Activated CD4-positive, alpha-beta memory T cell treated with anti-CD3 and anti-CD28 coated beads for 36 hours (primary cell): ENCODE results near the gene UFD1. TPM values are rescaled to one million over a fixed set of nuclear protein-coding genes. Genes with fewer than 3 reads are reported as not detected.

Experiments
- CTCF ChIA-PET: fragments of 350-600 bp; sonication (Branson Sonifier 250); formaldehyde crosslinking; loops from one replicate; lab custom pipeline; 2021; ENCODE audit warnings: antibody characterized with exemption, inconsistent platforms; lab: Charles Lee
- POLR2A ChIA-PET: fragments of 350-600 bp; sonication (Branson Sonifier 250); formaldehyde crosslinking; loops from one replicate; lab custom pipeline; 2021; ENCODE audit warnings: antibody characterized with exemption; lab: Charles Lee
- DNase-seq: peaks from one replicate; pipeline ENCODE4 v3.0.0-alpha.2; 2020
- H3K27ac Mint-ChIP-seq: one replicate; pipeline ENCODE4 v1.8.0; 2021; ENCODE audit warnings: mixed read lengths
- H3K27me3 Mint-ChIP-seq: one replicate; pipeline ENCODE4 v1.8.0; 2021; ENCODE audit warnings: mixed read lengths
- H3K36me3 Mint-ChIP-seq: one replicate; pipeline ENCODE4 v1.8.0; 2021; ENCODE audit warnings: mixed read lengths
- H3K4me1 Mint-ChIP-seq: one replicate; pipeline ENCODE4 v1.8.0; 2021; ENCODE audit warnings: low read depth, mixed read lengths
- H3K4me3 Mint-ChIP-seq: one replicate; pipeline ENCODE4 v1.8.0; 2021; ENCODE audit warnings: mild to moderate bottlenecking, mixed read lengths
- H3K9me3 Mint-ChIP-seq: one replicate; pipeline ENCODE4 v1.8.0; 2021; ENCODE audit warnings: mixed read lengths
- intact Hi-C: fragments of 100-400 bp; cut with micrococcal nuclease; formaldehyde crosslinking; loops from one replicate; pipeline ENCODE4 v1.15.1; 2023
- total RNA-seq, 2 experiments: library from RNA; stranded (reverse); gene quantifications; one replicate each; pipeline ENCODE4 v1.2.3, GENCODE V29; 2021

The UFD1 gene
- total RNA-seq, 2 experiments from 2014 or later: 85.3 to 91.1 TPM

GRCh38 chr22:19492504-19493174 is 13.6 kb upstream of the UFD1 start:
- CTCF ChIA-PET: interaction anchor here (2.6 kb wide), 1 partner anchor 137 kb away, joined by 6 read pairs; no protein-coding TSS in a partner anchor
- POLR2A ChIA-PET: interaction anchor here (1.0 kb wide), 1 partner anchor 10 kb away, joined by 3 read pairs; no protein-coding TSS in a partner anchor
- peak; percentile 17 for DNase-seq
- Mint-ChIP-seq H3K4me1 (peaks cover 34% of the 10 kb centered on the region), H3K36me3 (peaks cover 62% of the 10 kb centered on the region), H3K9me3 (no peaks in the 10 kb centered on the region), H3K27me3 (no peaks in the 10 kb centered on the region), H3K4me3 (peak overlapping the region; percentile 2), H3K27ac (peak overlapping the region; percentile 77)
- intact Hi-C loops: no loop called here

GRCh38 chr22:19490628-19491230 is 11.7 kb upstream of the UFD1 start:
- H3K27me3 Mint-ChIP-seq: no peaks in the 10 kb centered on the region
- ChIA-PET CTCF (interaction anchor here (0.6 to 2.1 kb wide), 2 partner anchors 10 to 139 kb away, joined by 3 to 5 read pairs; no protein-coding TSS in a partner anchor), POLR2A (interaction anchor here (0.6 kb wide), 1 partner anchor 18 kb away, joined by 3 read pairs; no protein-coding TSS in a partner anchor)
- peaks cover 56% of the 10 kb centered on the region for H3K36me3 Mint-ChIP-seq
- DNase-seq: no peak
- peaks cover 30% of the 10 kb centered on the region for H3K4me1 Mint-ChIP-seq
- no peaks in the 10 kb centered on the region for H3K9me3 Mint-ChIP-seq
- intact Hi-C loops: no loop called here
- H3K4me3 Mint-ChIP-seq: no peak overlapping the region
- H3K27ac Mint-ChIP-seq: no peak overlapping the region

DNA sequence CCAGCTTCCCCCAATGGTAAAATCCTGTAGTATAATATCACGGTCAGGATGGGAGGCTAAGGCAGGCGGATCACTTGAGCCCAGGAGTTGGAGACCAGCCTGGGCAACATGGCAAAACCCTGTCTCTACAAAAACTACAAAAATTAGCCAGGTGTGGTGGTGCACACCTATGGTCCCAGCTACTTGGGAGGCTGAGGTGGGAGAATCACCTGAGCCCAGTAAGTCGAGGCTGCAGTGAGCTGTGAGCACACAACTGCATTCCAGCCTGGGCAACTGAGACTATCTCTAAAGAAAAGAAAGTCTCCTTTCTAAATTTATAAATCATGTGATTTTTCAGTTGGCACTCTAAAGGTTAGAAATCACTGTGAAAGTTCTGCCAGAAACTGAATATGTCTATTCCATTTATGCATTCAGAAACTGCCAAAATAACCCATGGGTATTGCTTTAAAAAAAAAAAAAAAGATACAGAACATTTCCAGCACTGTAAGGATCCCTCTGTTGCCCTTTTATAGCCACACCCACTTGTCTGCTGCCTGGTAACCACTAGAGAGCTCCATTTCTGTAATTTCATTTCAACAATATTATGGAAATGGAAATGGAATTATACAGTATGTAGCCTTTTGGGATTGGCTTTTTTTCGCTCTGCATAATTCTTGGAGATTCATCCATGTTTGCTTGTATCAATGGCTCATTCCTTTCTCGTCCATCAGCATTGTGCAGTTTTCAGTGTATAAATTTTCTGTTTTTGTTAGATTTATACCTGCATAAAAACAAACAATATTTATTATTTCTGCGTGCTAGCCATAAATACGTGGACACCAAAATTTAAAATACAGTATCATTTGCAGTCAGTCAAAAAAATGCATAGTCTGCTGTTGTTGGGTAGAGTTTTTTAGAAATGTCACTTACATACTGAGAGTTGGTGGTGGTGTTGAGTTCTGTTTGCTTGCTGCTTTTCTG is 10.2 kb upstream of the UFD1 start:
- Mint-ChIP-seq H3K36me3 (peaks cover 59% of the 10 kb centered on the region), H3K27ac (no peak overlapping the region), H3K4me3 (no peak overlapping the region), H3K9me3 (no peaks in the 10 kb centered on the region), H3K4me1 (peaks cover 34% of the 10 kb centered on the region), H3K27me3 (no peaks in the 10 kb centered on the region)
- ChIA-PET POLR2A (interaction anchor here (2.0 kb wide), 1 partner anchor 9 kb away, joined by 5 read pairs; the partner anchor contains the start of genes CDC45 and UFD1), CTCF (interaction anchor here (0.6 to 2.1 kb wide), 3 partner anchors 9 to 181 kb away, joined by 3 to 5 read pairs (median 5); no protein-coding TSS in a partner anchor)
- no peak for DNase-seq
- intact Hi-C loops: no loop called here

GRCh38 chr22:19488285-19488684 is 9.3 kb upstream of the UFD1 start:
- intact Hi-C loops: no loop called here
- Mint-ChIP-seq H3K27me3 (no peaks in the 10 kb centered on the region), H3K9me3 (no peaks in the 10 kb centered on the region), H3K27ac (no peak overlapping the region), H3K4me1 (peaks cover 42% of the 10 kb centered on the region), H3K4me3 (no peak overlapping the region), H3K36me3 (peaks cover 60% of the 10 kb centered on the region)
- ChIA-PET CTCF (interaction anchor here (2.1 kb wide), 1 partner anchor 142 kb away, joined by 5 read pairs; no protein-coding TSS in a partner anchor), POLR2A (interaction anchor here (2.0 kb wide), 1 partner anchor 9 kb away, joined by 5 read pairs; the partner anchor contains the start of genes CDC45 and UFD1)
- no peak for DNase-seq

DNA sequence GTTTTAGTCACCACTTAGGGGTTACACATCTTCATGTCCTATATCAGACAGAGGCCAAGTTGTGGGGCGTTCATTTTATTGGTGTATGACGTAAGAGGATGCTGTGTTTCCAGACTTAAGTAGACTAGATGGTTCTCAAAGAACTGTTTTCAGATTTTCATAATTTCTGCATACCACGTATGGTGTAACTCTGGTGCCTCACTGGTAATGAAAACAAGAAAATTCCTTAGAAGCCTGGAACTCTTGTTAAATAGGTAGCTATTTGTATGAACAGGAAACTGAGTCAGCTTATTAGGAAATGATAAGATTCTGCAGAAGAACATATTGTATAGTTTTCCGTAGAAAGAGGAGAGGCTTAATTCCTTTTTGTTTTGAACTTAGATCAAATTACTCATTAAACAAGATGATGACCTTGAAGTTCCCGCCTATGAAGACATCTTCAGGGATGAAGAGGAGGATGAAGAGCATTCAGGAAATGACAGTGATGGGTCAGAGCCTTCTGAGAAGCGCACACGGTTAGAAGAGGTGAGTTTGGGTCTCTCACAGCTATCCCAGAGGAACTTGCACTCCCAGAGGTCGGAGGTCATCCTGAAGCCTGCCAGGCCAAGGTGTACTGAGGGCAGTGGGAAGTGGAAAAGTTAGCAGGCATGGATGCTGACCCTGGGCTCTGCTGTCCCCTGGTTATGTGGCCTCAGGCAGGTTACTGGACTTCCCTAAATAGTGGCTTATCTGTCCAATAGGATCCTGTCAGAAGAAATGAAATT is 4.7 kb upstream of the UFD1 start:
- peak overlapping the region; percentile 12 for H3K4me3 Mint-ChIP-seq
- peak overlapping the region; percentile 80 for H3K27ac Mint-ChIP-seq
- intact Hi-C loops: no loop called here
- H3K27me3 Mint-ChIP-seq: no peaks in the 10 kb centered on the region
- H3K36me3 Mint-ChIP-seq: peaks cover 54% of the 10 kb centered on the region
- ChIA-PET POLR2A (no interaction called here), CTCF (interaction anchor here (1.0 kb wide), 1 partner anchor 146 kb away, joined by 3 read pairs; no protein-coding TSS in a partner anchor)
- H3K9me3 Mint-ChIP-seq: no peaks in the 10 kb centered on the region
- peaks cover 27% of the 10 kb centered on the region for H3K4me1 Mint-ChIP-seq
- DNase-seq: no peak

DNA sequence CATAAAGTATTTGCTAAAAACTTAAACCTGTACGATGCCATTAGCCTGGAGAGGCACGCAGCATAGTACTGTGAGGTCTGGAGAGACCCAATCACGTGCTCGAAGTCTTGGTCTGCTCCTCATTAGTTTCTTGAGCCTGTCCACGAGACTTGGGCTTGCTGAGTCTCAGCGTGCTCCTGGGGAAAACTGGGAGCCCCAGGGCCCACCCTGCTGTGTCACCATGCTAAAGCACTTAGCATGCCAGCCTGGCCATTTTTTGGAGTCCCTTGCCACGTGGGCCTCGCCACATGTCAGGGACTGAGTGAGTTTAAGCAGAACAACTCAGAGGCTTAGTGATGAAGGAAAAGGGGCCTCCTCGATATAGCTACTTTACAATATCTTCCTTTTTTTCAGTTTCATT is 3.3 kb upstream of the UFD1 start:
- ChIA-PET CTCF (interaction anchor here (0.5 kb wide), 1 partner anchor 147 kb away, joined by 3 read pairs; no protein-coding TSS in a partner anchor), POLR2A (no interaction called here)
- Mint-ChIP-seq H3K4me3 (peak overlapping the region; percentile 7), H3K27ac (peak overlapping the region; percentile 58), H3K4me1 (peaks cover 32% of the 10 kb centered on the region), H3K36me3 (peaks cover 45% of the 10 kb centered on the region), H3K27me3 (no peaks in the 10 kb centered on the region), H3K9me3 (no peaks in the 10 kb centered on the region)
- DNase-seq: no peak
- intact Hi-C loops: no loop called here

- Mint-ChIP-seq H3K9me3 (no peaks in the 10 kb centered on the region), H3K4me1 (peaks cover 42% of the 10 kb centered on the region), H3K4me3 (peak overlapping the region; percentile 99), H3K27ac (peak overlapping the region; percentile 98), H3K36me3 (peaks cover 40% of the 10 kb centered on the region), H3K27me3 (no peaks in the 10 kb centered on the region)
- ChIA-PET POLR2A (interaction anchor here (0.6 to 1.9 kb wide), 3 partner anchors 8 to 375 kb away, joined by 3 to 5 read pairs (median 4); no protein-coding TSS in a partner anchor), CTCF (interaction anchor here (0.6 to 1.6 kb wide), 3 partner anchors 9 to 149 kb away, joined by 3 to 6 read pairs (median 3); no protein-coding TSS in a partner anchor)
- DNase-seq: no peak
- intact Hi-C loops: no loop called here
Observed at GRCh38 chr22:19480789-19481188, 1.8 kb upstream of the UFD1 start.

DNA sequence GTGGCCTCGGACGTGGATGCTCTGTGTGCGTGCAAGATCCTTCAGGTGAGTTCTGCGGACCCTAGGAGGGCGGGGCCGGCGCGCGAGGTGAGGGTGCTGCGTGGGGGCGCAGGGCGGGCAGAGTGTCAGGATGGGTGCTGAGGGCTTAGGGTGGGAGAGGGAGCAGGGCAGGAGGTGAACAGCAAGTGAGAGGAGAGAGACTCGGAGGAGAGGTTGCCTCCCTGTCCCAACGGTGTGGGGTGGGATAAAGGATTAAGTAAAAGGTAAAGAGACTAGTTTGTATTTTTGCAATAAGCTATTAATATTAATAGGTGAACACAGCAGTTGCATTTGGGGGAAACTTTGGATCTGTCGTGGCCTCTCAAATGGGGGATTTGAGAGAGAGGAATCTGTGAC is 1.2 kb upstream of the UFD1 start:
- Mint-ChIP-seq H3K4me1 (peaks cover 44% of the 10 kb centered on the region), H3K4me3 (peak overlapping the region; percentile 99), H3K27ac (peak overlapping the region; percentile 98), H3K27me3 (no peaks in the 10 kb centered on the region), H3K9me3 (no peaks in the 10 kb centered on the region), H3K36me3 (peaks cover 40% of the 10 kb centered on the region)
- ChIA-PET POLR2A (interaction anchor here (0.8 to 1.9 kb wide), 7 partner anchors 8 to 376 kb away, joined by 3 to 5 read pairs (median 3); partner anchors contain the start of genes C22orf39, ESS2, HIRA and SLC25A1), CTCF (interaction anchor here (0.6 to 1.6 kb wide), 6 partner anchors 10 to 336 kb away, joined by 3 to 6 read pairs (median 3); partner anchors contain the start of gene ESS2)
- DNase-seq: no peak
- intact Hi-C loops: no loop called here

- Mint-ChIP-seq H3K4me3 (peak within 1 kb of the TSS; percentile 99), H3K27me3 (no peaks in the 10 kb centered on the region), H3K36me3 (peaks cover 35% of the 10 kb centered on the region), H3K4me1 (peaks cover 41% of the 10 kb centered on the region), H3K27ac (peak within 1 kb of the TSS; percentile 98), H3K9me3 (no peaks in the 10 kb centered on the region)
- POLR2A ChIA-PET: interaction anchor here (0.7 to 1.9 kb wide), 8 partner anchors 9 to 376 kb away, joined by 3 to 5 read pairs (median 3); partner anchors contain the start of genes C22orf39, ESS2, HIRA and SLC25A1
- CTCF ChIA-PET: interaction anchor here (0.7 to 1.8 kb wide), 9 partner anchors 34 to 335 kb away, joined by 3 to 6 read pairs (median 3); partner anchors contain the start of genes ESS2 and MRPL40
- peak; percentile 97 for DNase-seq
- intact Hi-C loops: loop anchor here (1.0 to 5.0 kb wide), 9 partner anchors 30 to 372 kb away; partner anchors contain the start of genes CLTCL1, ESS2 and MRPL40
Observed at GRCh38 chr22:19479355-19480172, 571 bp upstream of the UFD1 start, which contains the start of gene CDC45. TSS of gene CDC45 (plus strand) at chr22:19479920. CDS start at chr22:19479969, 49 bp downstream.
